Measurements from ENCODE around the gene FLNB.

Gene FLNB

GRCh38 chr3:58188173-58188564 is 179.9 kb downstream of the FLNB start:
- no peak for DNase-seq (ENCODE audit: low read depth)
- TF ChIP-seq, protein P1, sequence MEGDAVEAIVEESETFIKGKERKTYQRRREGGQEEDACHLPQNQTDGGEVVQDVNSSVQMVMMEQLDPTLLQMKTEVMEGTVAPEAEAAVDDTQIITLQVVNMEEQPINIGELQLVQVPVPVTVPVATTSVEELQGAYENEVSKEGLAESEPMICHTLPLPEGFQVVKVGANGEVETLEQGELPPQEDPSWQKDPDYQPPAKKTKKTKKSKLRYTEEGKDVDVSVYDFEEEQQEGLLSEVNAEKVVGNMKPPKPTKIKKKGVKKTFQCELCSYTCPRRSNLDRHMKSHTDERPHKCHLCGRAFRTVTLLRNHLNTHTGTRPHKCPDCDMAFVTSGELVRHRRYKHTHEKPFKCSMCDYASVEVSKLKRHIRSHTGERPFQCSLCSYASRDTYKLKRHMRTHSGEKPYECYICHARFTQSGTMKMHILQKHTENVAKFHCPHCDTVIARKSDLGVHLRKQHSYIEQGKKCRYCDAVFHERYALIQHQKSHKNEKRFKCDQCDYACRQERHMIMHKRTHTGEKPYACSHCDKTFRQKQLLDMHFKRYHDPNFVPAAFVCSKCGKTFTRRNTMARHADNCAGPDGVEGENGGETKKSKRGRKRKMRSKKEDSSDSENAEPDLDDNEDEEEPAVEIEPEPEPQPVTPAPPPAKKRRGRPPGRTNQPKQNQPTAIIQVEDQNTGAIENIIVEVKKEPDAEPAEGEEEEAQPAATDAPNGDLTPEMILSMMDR (IDR thresholded peaks at IDR 0.05; ENCODE audit: insufficient read depth, low read depth, low read length, missing control alignments): no peak
- no peak overlapping the region for H3K4me3 ChIP-seq (ENCODE audit: low read depth, low read length)

DNA sequence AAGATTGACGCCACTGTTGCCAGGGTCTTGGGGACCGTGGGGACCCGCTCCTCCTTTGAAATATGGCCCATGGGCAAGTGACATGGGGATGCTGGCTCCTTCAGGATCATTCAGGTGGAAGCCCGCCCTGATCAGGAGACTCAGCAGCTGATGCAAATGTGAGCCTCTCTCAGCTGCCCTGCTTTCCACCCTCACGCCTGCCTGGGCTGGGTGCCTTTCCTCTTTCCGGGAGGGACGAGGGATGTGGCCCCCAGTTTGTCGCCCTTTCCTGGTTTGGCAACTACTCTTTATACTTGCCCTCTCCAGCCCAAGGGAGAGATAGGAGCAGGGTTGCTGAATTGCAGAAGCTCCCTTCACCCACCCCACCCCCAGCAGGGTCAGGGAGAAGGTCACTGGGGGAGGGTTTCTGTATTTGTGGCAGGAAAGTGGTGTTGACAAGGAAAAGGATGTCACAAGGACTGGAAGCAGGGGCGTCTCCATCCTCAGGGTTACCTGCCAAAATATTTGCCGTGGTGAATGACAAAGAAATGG is 180.8 kb downstream of the FLNB start:
- TF ChIP-seq, protein P1 (IDR thresholded peaks at IDR 0.05; ENCODE audit: insufficient read depth, low read depth, low read length, missing control alignments): no peak
- DNase-seq (ENCODE audit: low read depth): no peak
- no peak overlapping the region for H3K4me3 ChIP-seq (ENCODE audit: low read depth, low read length)

DNA sequence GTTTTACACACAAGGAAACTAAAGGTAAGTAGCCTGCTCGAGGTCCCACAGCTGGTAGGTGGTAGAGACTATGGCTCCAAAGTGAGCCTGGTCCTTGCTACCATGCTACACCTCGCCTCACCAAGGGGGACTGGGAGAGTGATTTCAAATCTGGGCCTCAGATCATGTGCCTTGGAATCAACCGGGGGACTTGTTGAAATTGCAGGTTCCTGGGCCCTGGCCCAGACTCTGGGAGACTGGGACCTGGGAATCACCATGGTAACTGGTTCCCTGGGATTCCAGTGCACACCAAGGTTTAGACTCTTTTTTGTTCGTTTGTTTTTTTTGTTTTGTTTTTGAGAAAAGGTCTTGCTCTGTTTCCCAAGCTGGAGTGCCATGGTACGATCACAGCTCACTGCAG is 181.5 kb downstream of the FLNB start:
- H3K4me3 ChIP-seq (ENCODE audit: low read depth, low read length): no peak overlapping the region
- no peak for DNase-seq (ENCODE audit: low read depth)
- TF ChIP-seq, protein P1 (IDR thresholded peaks at IDR 0.05; ENCODE audit: insufficient read depth, low read depth, low read length, missing control alignments): no peak

- TF ChIP-seq, protein P1 (IDR thresholded peaks at IDR 0.05; ENCODE audit: insufficient read depth, low read depth, low read length, missing control alignments): no peak
- DNase-seq (ENCODE audit: low read depth): no peak
- no peak overlapping the region for H3K4me3 ChIP-seq (ENCODE audit: low read depth, low read length)
Observed at GRCh38 chr3:58190291-58190690, 182.1 kb downstream of the FLNB start.

- DNase-seq (ENCODE audit: low read depth): no peak
- TF ChIP-seq, protein P1 (IDR thresholded peaks at IDR 0.05; ENCODE audit: insufficient read depth, low read depth, low read length, missing control alignments): no peak
- H3K4me3 ChIP-seq (ENCODE audit: low read depth, low read length): no peak overlapping the region
Observed at GRCh38 chr3:58190882-58191281, 182.7 kb downstream of the FLNB start.

- no peak for DNase-seq (ENCODE audit: low read depth)
- TF ChIP-seq, protein P1 (IDR thresholded peaks at IDR 0.05; ENCODE audit: insufficient read depth, low read depth, low read length, missing control alignments): no peak
- no peak overlapping the region for H3K4me3 ChIP-seq (ENCODE audit: low read depth, low read length)
Observed at GRCh38 chr3:58191361-58191991, 183.3 kb downstream of the FLNB start.

DNA sequence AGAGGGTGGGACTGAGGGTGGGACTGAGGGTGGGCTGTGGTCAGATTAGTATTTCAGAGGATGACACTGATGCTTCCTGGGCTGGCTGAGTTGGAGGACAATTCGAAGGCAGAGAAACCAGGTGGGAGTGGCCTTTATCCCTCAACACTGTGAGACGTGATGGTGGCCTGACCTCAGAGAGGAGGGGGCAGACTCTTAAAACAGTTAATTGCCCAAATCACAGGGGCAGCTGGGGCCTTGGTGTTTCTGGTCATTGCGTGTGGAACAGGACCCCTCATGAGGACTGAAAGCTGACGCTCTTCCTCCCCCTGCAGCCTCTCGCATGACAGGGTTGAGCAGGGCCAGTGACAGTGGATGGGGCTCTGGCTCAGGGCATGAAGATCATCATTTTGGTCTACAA is 183.8 kb downstream of the FLNB start:
- H3K4me3 ChIP-seq (ENCODE audit: low read depth, low read length): no peak overlapping the region
- TF ChIP-seq, protein P1 (IDR thresholded peaks at IDR 0.05; ENCODE audit: insufficient read depth, low read depth, low read length, missing control alignments): no peak
- DNase-seq (ENCODE audit: low read depth): no peak
